PC-3 (cell line): ENCODE measurements around the gene ANKRD10. TPM values are rescaled to one million over a fixed set of nuclear protein-coding genes. Genes with fewer than 3 reads are reported as not detected.
"Not testable (repeated sequence)": the region's sequence is repeated elsewhere in the genome, so short reads cannot be mapped to it uniquely, and the experiment has no call there.

Experiments used
- ATAC-seq: fragments of 200-7000 bp; cut with Tn5 transposase; 2 replicates; pipeline ENCODE4 v1.9.1; 2020; ENCODE audit warnings: mild to moderate bottlenecking, moderate library complexity
- BruUV-seq: library from RNA; stranded (reverse); fragments of 400-500 nt; replicated peaks from 2 replicates; lab custom pipeline; 2021; lab: Mats Ljungman, UMichigan
- CTCF ChIA-PET: fragments of 300-600 bp; sonication (Branson Sonifier 250); formaldehyde crosslinking; loops from one replicate; lab custom pipeline; 2022; ENCODE audit warnings: antibody characterized with exemption; lab: Charles Lee
- POLR2A ChIA-PET: fragments of 300-600 bp; sonication (Branson Sonifier 250); formaldehyde crosslinking; loops from one replicate; lab custom pipeline; 2022; ENCODE audit warnings: antibody characterized with exemption; ENCODE audit not compliant: unreplicated experiment; lab: Charles Lee
- DNase-seq: peaks from one replicate; pipeline ENCODE4 v3.0.0-alpha.2; 2015
- H2AFZ ChIP-seq: fragments of 300-600 bp; sonication (generic); 2 replicates; pipeline ENCODE4 v1.6.0; 2016; ENCODE audit warnings: antibody characterized with exemption, low read length
- H3F3A ChIP-seq: fragments of 300-600 bp; sonication (generic); one replicate; pipeline ENCODE4 v1.6.0; 2017; ENCODE audit warnings: antibody characterized with exemption, low read length, control low read depth, mild to moderate bottlenecking; ENCODE audit not compliant: unreplicated experiment
- H3K27ac ChIP-seq: fragments of 300-600 bp; sonication (generic); 2 replicates; pipeline ENCODE4 v1.5.1; 2016; ENCODE audit warnings: mild to moderate bottlenecking, low read length
- H3K27me3 ChIP-seq: fragments of 300-600 bp; sonication (generic); 2 replicates; pipeline ENCODE4 v1.6.1; 2016; ENCODE audit warnings: low read length, mixed read lengths
- H3K36me3 ChIP-seq: fragments of 300-600 bp; sonication (generic); 2 replicates; pipeline ENCODE4 v1.6.1; 2016; ENCODE audit warnings: low read depth, mixed run types, low read length, mixed read lengths
- H3K4me1 ChIP-seq: fragments of 300-600 bp; sonication (generic); 2 replicates; pipeline ENCODE4 v1.5.1; 2016; ENCODE audit warnings: low read length; ENCODE audit not compliant: insufficient read depth
- H3K4me2 ChIP-seq: fragments of 300-600 bp; sonication (generic); 2 replicates; pipeline ENCODE4 v1.6.0; 2016; ENCODE audit warnings: low read length
- H3K4me3 ChIP-seq: fragments of 300-600 bp; sonication (generic); 2 replicates; pipeline ENCODE4 v1.5.1; 2016; ENCODE audit warnings: mild to moderate bottlenecking, low read length, mixed read lengths
- H3K79me2 ChIP-seq: fragments of 300-600 bp; sonication (generic); 2 replicates; pipeline ENCODE4 v1.6.1; 2017; ENCODE audit warnings: low read length, mixed read lengths
- H3K9ac ChIP-seq: fragments of 300-600 bp; sonication (generic); 2 replicates; pipeline ENCODE4 v1.6.0; 2016; ENCODE audit warnings: mild to moderate bottlenecking, low read length
- H3K9me2 ChIP-seq: fragments of 300-600 bp; sonication (generic); replicated peaks from 2 replicates; pipeline ENCODE4 v1.6.1; 2016; ENCODE audit warnings: mixed run types, low read length, mixed read lengths
- H3K9me3 ChIP-seq: fragments of 300-600 bp; sonication (generic); 2 replicates; pipeline ENCODE4 v1.6.1; 2016; ENCODE audit warnings: low read length, mixed read lengths
- H4K20me1 ChIP-seq: fragments of 300-600 bp; sonication (generic); 2 replicates; pipeline ENCODE4 v1.6.1; 2016; ENCODE audit warnings: low read length, mixed read lengths
- EZH2 ChIP-seq: fragments of 300-600 bp; sonication (generic); IDR thresholded peaks from one replicate; pipeline ENCODE4 v1.6.1; 2017; ENCODE audit warnings: antibody characterized with exemption, mild to moderate bottlenecking, low read length; ENCODE audit not compliant: unreplicated experiment
- EZH2phosphoT487 ChIP-seq: fragments of 300-600 bp; sonication (generic); IDR thresholded peaks from 2 replicates; pipeline ENCODE4 v1.6.1; 2018; ENCODE audit warnings: mild to moderate bottlenecking, antibody characterized with exemption, low read length, borderline replicate concordance
- intact Hi-C: fragments of 100-400 bp; cut with micrococcal nuclease; formaldehyde crosslinking; loops from 2 replicates; pipeline ENCODE4 v1.9.0; 2023
- total RNA-seq: library from RNA; depleted of rRNA; stranded (reverse); fragments of >200 nt; gene quantifications from 2 replicates; pipeline ENCODE4 v1.2.3, GENCODE V29; 2014
- TF ChIP-seq, protein P1 (sequence below): fragments of 300-600 bp; sonication (generic); conservative IDR thresholded peaks from 2 replicates; pipeline ENCODE4 v1.5.1; 2017; ENCODE audit warnings: antibody characterized with exemption, low read depth, mild to moderate bottlenecking, low read length

The ANKRD10 gene
- total RNA-seq, 1 experiment from 2014 or later, result 60.2 TPM

DNA sequence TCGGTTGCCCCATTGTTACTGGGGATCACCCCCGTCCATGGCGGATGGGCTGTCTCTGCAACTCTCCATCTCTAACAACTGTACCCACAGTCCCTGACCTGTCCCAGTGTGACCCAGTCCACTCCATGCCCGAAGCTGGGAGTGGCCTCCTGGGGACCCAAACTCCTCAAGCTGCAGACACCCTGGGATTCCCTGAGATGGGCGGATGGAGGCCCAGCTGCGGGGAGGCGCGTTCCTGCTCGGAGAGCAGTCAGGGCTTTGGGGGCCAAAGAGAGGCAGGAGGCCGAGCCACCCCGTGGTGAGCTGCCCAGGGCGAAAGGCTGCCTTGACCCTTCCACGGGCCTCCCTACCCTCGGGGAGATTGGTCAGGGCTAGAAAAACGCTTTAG is 39.7 kb upstream of the ANKRD10 start:
- H3K4me3 ChIP-seq, CTCF ChIA-PET, H3K79me2 ChIP-seq, H3K9ac ChIP-seq, intact Hi-C loops, H2AFZ ChIP-seq, H3K9me2 ChIP-seq, H3K36me3 ChIP-seq, H3K27me3 ChIP-seq, DNase-seq, POLR2A ChIA-PET, H4K20me1 ChIP-seq, BruUV-seq, H3F3A ChIP-seq, H3K4me1 ChIP-seq, H3K9me3 ChIP-seq, ATAC-seq: not testable (repeated sequence)
- Histone ChIP-seq H3K4me2 (0 out of 2 replicates have a peak overlapping the region, but pooled peaks have one; percentile 16), H3K27ac (peak overlapping the region; percentile 28; the same call in 1 of the 2 replicates)

DNA sequence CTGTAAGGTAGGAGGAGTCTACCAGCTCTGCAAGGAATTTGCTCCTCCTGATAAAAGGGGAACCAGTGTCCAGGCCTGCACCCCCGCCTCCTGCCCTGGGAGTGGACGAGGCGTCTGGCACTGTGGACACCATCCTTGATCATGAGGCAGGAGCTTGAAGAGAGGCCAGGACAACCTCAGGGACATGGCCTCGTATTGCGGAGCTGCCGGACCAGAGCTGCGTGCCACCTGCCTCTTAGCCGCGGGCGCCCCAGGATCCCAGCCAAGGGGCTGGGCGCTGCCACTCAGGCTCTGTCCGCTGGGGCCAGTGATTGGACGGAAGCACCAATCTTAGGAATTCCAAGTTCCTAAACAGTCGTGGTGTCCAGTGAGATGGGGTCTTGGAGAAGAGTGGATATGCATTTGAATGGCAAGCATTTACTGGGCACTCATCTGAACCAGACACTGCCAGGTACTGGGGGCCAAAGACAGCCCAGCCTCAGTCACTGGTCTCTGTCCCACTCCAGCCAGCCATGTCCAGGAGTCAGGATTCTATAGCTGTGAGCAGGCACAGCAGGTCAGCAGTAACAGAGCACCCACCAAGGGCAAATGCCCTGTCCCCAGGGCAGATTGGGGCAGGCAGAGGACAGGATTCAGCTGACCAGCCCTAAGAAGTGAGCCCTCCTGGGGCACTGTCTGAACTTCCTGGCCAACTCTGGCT is 39.1 kb upstream of the ANKRD10 start:
- no peaks in the 10 kb centered on the region for H3F3A ChIP-seq
- H3K4me1 ChIP-seq, result peaks cover 6% of the 10 kb centered on the region; the same call in 1 of the 2 replicates
- no peaks in the 10 kb centered on the region for H3K9me3 ChIP-seq
- BruUV-seq, result no TSS peak
- ATAC-seq, result no peak
- no peak overlapping the region for H3K4me2 ChIP-seq
- intact Hi-C loops, result no loop called here
- ChIA-PET CTCF (no interaction called here), POLR2A (no interaction called here)
- no peaks in the 10 kb centered on the region for H3K27me3 ChIP-seq
- no peaks in the 10 kb centered on the region for H3K36me3 ChIP-seq
- no peak overlapping the region for H3K4me3 ChIP-seq
- H3K9me2 ChIP-seq, result no peaks in the 10 kb centered on the region
- H4K20me1 ChIP-seq, result no peaks in the 10 kb centered on the region
- no peak for DNase-seq
- H3K27ac ChIP-seq, result no peak overlapping the region
- H2AFZ ChIP-seq, result no peak overlapping the region
- H3K9ac ChIP-seq, result no peak overlapping the region
- no peaks in the 10 kb centered on the region for H3K79me2 ChIP-seq
- TF ChIP-seq EZH2phosphoT487 (no peak), EZH2 (no peak)
- TF ChIP-seq, protein P1, sequence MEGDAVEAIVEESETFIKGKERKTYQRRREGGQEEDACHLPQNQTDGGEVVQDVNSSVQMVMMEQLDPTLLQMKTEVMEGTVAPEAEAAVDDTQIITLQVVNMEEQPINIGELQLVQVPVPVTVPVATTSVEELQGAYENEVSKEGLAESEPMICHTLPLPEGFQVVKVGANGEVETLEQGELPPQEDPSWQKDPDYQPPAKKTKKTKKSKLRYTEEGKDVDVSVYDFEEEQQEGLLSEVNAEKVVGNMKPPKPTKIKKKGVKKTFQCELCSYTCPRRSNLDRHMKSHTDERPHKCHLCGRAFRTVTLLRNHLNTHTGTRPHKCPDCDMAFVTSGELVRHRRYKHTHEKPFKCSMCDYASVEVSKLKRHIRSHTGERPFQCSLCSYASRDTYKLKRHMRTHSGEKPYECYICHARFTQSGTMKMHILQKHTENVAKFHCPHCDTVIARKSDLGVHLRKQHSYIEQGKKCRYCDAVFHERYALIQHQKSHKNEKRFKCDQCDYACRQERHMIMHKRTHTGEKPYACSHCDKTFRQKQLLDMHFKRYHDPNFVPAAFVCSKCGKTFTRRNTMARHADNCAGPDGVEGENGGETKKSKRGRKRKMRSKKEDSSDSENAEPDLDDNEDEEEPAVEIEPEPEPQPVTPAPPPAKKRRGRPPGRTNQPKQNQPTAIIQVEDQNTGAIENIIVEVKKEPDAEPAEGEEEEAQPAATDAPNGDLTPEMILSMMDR, result no peak

DNA sequence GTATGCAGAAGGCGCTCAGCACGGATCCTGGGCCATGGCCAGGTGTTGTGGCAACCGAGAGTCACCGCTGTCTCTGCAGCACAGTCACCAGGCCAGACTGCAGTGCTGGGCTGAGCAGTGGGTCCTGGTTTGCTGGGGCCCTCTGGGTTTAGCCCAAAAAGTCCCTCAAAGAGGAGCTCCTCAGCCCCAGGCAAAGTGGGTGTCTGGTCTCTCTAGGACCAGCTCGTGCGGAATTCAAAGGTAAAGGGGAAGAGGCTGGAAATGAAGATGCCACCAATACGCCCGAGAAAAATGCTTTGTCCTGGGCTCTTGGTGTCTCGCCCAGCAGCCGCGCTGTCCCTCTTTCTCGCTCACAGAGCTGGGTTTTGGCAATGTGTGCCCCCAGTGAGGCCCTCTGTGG is 38.5 kb upstream of the ANKRD10 start:
- ChIA-PET POLR2A (no interaction called here), CTCF (no interaction called here)
- intact Hi-C loops, result no loop called here
- H3K79me2 ChIP-seq, result no peaks in the 10 kb centered on the region
- no peak overlapping the region for H3K27ac ChIP-seq
- H3F3A ChIP-seq, result no peaks in the 10 kb centered on the region
- no peak overlapping the region for H3K4me2 ChIP-seq
- no peaks in the 10 kb centered on the region for H4K20me1 ChIP-seq
- H3K9me2 ChIP-seq, result no peaks in the 10 kb centered on the region
- no peak for TF ChIP-seq EZH2
- no peak for TF ChIP-seq EZH2phosphoT487
- TF ChIP-seq, protein P1, result no peak
- no peak overlapping the region for H2AFZ ChIP-seq
- H3K9me3 ChIP-seq, result no peaks in the 10 kb centered on the region
- no peak overlapping the region for H3K9ac ChIP-seq
- no peaks in the 10 kb centered on the region for H3K36me3 ChIP-seq
- ATAC-seq, result no peak
- peaks cover 6% of the 10 kb centered on the region; the same call in 1 of the 2 replicates for H3K4me1 ChIP-seq
- no peak overlapping the region for H3K4me3 ChIP-seq
- no peaks in the 10 kb centered on the region for H3K27me3 ChIP-seq
- BruUV-seq, result no TSS peak
- no peak for DNase-seq

DNA sequence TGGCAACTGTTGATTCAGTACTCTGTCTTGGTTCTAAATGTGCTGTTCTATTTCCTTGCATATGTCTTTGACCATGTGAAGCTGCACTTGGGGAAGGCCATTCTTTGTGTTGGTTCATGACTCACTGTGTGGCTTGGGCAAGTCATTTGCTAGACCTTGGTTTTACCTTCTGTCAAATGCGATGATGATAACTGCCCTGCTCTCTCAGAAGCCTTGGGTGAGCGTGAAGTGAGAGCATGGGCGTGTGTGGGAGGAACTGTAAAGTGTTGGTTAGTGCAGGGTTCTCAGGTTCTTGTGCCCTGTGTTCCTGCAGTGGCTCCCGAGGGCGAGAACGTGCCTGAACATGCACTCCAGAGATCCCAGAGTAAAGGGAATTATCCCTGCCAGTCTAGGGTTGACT is 37.3 kb upstream of the ANKRD10 start:
- H3F3A ChIP-seq, intact Hi-C loops, H4K20me1 ChIP-seq, H3K4me1 ChIP-seq, H3K79me2 ChIP-seq, BruUV-seq, POLR2A ChIA-PET, H3K27ac ChIP-seq, H2AFZ ChIP-seq, H3K36me3 ChIP-seq, H3K27me3 ChIP-seq, CTCF ChIA-PET, H3K9me2 ChIP-seq, ATAC-seq, H3K9ac ChIP-seq, DNase-seq, H3K4me2 ChIP-seq, H3K4me3 ChIP-seq, H3K9me3 ChIP-seq: not testable (repeated sequence)
